8988T (cell line): ENCODE data around the gene ZNF444.

Source experiments
- DNase-seq: peaks from one replicate; pipeline ENCODE4 v3.0.0; 2011

The ZNF444 gene

DNA sequence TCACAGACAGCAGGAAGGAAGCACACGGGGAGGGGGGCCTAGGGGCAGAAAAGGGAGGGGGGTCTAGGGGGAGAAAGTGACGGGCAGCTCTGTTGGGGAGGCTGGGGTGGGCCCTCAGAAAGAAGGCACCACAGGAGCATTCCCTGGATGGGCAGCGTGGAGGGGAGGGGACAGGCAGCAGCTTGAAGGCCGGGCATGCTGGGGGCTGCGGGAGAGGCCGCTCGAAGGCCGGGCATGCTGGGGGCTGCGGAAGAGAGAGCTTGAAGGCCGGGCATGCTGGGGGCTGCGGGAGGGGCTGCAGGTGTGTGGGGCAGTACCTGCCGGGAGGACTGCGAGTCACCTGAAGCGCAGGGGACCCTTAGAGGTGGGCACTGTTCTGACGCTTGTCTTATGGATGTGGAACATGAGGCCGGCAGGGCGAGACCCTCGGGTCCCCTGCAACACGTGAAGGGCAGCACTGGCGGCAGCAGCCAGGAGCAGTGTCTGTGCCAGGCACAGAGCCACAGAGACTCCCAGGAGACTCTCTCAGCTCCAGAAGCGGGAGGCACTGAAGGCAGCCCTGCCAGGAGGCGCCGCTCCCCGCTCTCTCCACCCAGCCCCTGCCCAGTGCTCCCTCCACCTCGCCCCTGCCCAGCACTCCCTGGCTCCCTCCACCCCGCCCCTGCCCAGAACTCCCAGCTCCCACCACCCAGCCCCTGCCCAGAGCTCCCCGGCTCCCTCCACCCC is 33.3 kb upstream of the ZNF444 start:
- no peak for DNase-seq

DNA sequence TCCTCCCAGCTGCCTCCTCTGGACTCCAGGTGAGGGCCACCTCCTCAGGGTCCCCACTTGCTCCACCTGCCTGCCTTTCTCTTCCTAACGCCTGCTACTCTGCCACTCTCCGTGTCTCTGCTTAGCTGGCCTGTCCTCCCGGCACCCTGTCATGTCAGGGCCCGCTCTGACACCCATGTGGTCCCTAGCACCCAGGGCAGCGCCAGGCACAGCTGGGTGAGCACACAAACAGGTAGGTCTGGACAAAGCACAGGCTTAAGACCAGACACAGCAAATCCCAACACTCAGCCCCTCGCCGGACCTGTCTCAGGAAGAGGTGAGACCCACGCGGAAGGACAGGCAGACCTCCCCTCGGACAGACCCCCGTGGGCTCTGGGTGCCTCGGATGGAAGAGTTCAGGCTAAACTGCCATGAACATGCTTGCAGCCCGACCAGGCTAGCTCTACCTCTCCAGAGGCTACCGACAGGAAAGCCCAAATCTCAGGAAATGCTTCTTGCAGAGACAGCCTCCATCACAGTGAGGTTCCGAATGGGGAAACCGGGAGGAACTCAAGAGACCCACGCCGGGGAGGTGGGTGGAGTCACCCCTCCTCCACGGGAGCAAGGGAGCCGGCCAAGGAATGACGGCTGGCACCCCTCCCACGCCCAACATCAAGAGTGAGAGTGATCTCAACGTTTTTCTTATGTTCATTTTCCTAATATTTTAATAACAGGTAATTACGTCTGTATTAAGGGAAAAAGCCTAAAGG is 32.5 kb upstream of the ZNF444 start:
- DNase-seq = no peak

DNA sequence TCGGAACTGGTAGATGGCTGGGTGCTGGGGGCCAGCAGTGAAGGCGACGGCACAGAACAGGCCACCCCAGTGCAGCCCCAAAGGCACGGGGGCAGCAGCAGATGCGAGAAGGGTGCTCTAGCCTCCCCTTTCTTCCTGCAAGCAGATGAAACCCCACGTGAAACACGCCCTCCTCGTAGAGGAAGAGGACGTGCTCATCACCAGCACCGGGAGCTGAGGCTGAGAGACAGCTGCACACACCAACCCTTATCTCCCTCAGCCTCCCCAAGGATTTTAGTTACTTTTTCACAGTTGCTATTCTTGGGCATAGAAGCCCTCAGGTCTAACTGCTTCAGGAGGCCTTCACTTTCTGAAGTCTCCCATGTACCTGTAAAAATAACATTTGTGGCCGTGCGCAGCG is 31.9 kb upstream of the ZNF444 start:
- DNase-seq = no peak

DNA sequence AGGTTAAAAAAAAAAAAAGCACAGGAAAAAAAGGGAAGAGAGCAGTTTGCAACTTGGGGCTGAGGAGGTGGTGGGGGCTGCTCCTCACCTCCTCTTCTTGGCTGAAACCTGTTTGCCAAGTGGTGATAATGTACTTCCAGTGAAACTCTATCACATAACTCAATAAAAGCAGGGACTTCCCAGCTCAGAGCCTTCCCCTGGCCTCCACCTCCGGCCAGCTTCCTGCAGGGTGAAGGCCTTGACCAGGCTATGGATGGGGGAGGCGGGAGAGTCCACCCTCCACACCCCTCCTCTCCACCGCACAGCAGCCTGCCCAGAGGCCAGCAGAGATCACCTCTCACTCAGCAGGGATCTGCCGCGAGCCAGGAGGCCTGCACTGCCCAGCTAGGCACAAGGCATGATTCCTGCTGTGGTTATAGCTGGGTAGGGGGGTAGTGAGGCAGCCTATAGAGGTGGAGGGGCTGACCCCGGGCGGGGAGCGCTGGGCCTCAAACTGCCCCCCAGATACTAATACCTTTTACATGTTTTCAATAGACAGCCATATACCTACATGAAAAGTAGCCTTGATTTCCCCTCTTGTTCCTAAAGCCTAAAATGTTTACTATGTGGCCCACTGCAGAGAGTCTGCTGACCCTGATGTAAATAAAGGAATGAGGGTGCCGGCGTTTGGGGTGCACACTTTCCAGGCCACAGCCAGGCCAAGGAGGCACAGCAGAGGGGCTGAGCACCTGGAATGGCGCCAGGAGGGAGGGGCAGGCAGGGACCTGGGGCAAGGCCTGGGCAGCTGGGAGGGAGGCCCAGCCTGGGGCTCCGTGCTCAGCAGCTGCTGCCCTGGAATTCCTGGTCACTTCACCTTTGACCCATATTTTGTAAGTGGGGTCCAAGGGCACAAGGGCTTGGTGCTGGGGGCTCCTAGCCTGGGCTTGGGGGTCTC is 30.3 kb upstream of the ZNF444 start:
- DNase-seq = no peak

DNA sequence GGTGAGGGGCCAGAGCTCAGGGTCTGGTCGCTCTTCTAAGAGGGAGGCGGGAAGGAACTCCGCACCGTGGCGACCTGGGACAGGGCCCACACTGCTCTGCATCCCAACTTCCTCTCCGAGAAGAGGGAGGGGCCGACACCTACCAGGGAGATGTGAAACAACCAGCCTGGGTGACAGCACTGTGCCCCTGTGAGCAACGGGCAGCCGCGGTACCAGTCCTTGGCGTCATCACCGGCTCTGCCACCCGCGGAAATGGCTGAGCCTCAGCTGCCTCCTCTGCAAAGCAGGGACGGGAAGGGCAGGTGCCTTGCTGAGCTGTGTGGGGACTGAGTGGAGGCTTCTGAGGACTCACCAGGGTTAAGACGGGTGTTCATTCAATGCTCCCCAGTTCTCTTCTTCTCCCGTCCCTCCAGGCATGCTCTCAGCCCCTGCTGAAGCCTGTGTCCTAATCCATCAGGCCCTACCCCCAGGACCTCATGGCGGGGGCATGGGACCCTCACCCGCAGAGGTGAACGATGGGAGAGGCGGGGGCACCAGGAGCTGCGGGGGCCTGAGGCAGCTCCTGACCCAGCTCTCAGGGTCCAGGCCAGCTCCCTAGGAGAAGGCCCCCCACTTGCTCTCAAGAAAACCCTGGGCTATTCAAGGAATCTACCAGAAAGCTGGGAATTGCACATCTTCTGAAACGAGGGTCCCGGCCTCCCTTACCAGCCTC is 29.3 kb upstream of the ZNF444 start:
- DNase-seq = no peak

DNA sequence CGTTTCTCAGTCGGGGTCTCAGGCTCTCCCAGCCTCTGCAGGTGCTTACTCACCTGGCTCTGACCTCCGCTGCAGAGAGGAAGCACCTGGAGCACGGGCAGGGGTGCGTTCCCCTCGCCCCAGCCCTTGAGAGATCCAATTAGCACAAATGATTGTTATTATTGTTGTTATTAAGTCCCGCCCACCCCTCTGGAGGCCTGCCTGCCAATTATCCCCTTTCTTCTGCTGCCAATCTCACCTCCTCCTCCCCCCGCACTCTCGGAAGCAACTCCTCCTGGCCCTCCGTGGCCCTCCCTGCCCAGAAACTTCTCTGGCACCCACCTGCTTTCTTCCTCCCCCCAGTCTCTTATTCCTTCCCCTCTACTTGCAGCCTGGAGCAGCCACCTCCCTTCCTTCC is 28.8 kb upstream of the ZNF444 start:
- no peak for DNase-seq

DNA sequence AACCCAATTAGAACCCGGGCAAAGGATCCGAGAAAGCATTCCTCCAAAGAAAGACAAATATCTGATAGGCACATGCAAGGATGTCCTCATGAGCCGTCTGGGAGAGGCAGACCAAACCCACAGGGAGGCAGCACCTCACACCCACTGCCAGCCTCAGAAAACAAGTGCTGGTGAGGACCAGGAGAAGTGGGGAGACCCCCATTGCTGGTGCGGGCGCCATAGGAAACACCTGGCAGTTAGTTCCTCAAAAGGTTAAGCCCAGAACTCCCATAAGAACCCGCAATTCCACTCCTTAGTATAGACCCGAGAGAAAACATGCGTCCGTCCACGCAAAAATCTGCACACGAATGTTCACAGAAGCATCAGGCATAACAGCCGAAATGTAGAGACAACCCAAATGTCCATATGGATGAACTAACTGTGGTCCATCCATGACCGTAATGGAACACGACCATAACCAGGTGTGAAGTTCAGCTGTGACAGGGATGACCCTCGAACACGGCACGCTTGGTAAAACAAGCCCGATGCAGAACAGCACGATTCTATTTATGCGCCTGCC is 27.9 kb upstream of the ZNF444 start:
- no peak for DNase-seq

DNA sequence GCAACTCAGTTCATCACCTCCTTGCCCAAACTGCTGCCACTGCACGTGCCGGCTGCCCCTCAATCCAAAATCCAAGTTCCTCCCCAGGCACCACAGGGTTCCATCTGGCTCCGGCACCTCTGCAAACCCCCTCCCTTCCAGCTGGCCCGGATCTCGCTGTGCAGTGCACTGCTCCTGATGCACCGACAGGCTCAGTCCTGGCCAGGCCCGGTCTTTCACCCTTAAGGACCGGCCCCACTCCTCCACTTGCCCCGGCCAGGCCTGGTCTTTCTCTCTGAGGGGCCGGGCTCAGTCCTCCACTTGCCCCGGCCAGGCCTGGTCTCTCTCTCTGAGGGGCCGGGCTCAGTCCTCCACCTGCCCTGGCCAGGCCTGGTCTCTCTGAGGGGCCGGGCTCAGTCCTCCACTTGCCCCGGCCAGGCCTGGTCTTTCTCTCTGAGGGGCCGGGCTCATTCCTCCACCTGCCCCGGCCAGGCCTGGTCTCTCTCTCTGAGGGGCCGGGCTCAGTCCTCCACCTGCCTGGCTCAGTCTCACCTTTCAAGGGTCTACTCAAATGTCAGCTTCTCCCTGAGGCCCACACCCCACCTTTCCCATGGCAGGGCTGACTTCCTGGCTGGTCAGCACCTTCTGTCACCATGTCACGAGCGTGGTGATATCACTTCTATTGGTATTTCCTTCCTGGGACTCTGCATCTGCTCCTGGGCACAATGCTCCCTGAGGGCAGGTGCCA is 26.9 kb upstream of the ZNF444 start:
- DNase-seq = no peak

DNA sequence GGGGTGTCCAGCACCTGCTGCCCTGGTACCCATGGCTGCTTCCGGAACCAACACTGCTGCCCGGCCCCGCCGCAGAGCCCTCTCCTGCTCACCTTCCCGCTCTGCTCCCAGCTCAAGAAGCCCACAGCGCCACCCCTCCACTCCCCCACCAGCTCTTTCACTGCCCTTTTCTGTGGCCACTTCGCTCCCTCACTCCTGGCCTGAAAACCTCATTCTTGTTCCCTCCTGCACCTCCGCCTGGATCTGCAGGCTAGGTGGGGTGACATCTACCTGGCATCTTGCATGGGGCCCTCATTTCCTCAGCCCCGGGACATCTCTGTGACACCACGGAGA is 26.3 kb upstream of the ZNF444 start:
- DNase-seq = no peak

DNA sequence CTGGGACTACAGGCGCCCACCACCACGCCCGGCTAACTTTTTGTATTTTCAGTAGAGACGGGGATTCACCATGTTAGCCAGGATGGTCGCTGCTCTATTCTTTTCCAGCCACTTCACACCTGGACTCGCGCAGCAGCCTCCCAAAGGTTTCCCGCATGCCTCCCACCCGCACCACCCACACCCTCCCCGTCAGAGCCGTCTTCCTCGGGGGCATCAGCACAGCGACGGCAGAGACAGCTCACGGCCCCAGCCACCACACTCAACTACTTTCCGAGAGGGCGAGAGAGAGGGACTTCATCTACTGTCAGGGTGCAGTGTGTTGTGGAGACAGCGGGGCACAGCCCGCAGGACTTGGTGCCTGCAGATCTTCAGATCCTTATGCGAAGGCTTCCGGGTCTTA is 25.6 kb upstream of the ZNF444 start:
- no peak for DNase-seq

DNA sequence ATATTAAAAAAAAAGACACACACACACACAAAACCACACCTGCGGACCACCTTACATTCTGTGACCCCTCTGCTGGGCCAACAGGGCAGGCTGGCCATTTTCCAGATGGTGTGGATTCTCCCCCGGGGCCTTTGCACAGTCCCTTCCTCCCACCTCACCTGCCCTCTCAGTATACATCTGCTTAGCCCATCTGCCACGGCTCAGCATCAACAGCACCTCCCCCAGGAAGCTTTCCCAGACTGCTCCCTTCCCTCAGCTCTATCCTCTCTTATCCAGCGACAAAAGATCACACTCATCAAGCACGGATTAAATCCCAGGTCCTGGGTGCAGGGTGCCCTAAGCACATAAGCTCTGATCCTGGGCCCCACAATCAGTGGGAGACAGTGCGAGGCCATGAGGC is 24.5 kb upstream of the ZNF444 start:
- no peak for DNase-seq

DNA sequence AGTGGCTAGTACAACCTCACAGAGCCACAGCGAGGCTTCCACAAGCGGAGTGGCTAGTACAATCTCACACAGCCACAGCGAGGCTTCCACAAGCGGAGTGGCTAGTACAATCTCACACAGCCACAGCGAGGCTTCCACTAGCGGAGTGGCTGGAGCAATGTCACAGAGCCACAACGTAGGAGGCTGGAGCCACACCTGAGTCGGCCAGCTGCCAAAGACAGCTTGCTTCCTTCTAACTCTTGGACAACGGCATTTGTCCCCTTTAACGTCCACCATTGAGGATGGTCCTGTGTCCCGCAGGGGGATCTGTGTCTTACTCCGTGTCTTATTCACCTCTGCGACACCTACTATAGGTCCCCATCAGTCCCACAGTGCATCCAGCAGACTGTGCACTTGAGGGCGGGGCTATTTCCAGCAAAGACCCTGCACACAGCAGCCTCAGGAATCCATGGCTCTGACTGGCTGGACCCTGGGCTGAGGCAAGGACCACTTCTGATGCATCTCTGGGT is 23.7 kb upstream of the ZNF444 start:
- DNase-seq = no peak

DNA sequence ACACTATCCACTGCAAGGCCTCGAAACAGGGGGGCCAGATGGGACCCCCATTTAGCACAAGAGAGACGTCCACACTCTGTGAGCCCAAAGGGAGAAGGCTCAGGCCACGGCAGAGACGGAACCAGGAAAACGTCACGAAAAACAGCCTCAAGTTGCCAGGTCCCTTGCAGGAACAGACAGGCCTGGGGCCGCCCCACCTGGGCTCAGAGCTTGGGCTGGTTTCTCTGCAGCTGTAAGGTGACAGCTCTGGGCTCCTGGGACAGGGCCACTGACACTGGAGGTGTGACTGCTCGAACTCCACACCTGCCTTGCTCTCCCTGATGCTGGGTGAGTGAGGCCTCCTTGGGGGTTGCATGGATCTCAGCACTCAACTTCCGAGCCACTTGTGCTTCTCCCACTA is 23.2 kb upstream of the ZNF444 start:
- DNase-seq = no peak

DNA sequence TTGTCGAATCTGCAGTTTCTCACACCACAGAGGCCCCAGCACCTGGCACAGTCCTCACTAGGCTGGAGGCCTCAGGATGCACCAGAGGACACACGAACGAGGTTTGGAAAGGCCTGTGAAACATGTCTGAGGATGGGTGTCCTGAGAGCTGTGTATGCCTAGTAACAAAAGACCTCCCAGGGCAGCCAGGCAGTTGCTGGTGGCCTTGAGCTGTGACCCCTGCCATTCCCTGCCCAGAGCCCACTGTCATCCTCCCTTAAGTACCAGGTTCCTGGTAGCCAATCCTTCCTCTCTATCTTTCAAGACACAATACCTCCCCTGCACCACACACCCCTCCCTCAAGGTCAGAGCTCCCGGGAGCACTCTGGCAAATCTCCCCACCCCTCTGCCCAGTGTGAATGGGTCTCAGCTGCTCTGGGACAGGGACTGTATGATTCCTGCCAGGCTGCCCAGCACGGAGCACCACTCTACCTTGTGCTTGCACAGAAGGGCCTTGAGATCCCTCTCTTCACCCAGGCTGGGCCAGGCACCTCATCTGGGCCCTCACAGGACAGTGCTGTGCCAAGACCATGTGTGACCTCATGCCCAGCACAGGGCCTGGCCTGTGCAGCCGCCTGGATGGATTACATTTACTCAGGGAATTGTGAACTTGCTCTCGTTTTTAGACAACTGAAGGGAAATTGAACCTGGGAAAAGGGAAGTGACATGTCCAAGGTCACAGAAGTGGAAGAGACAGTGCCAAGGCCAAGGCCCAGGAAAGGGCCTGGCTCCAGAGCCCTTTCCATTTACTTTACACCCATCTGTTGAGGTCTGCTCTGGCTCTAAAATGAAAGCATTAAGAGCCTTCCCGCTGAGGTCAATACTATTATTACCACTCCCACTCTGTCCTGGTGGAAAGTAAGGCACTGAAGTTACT is 22.2 kb upstream of the ZNF444 start:
- DNase-seq = no peak

DNA sequence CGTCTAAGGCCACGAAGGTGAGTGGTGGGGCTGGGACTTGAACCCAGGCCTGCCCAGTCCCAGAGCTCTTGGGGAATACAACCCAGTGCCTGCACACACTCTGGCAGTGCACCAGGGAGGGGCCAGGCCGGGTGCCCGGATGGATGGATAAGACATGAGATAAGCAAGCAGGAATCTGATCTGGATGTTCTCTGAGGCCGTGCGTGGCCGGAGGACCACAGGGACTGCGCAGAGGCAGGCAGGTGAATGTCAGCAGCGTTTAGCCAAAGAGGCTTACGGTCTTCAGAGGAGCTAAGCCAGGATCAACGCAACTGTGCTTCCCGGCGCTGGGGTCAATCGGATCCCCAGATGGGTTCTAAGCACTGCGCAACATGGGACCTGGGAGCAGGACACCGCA is 21.5 kb upstream of the ZNF444 start:
- no peak for DNase-seq

DNA sequence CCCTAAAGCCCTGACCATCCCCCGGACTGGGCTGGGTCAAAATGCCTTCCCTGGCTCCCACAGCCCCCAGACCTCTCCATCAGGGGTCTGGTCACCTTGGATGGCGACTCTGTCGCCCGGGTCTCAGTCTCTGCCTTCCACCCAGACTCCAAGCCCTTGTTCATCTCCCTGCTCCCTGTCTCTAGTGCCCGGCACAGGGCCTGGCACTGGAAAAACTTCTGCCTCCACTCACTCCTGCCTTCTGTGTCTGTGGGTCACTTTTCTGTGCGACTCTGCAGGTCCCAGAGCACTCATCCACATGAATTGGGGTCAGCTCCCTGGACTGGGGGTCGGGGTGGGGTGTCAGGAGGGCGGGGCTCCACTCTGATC is 21.1 kb upstream of the ZNF444 start:
- no peak for DNase-seq

DNA sequence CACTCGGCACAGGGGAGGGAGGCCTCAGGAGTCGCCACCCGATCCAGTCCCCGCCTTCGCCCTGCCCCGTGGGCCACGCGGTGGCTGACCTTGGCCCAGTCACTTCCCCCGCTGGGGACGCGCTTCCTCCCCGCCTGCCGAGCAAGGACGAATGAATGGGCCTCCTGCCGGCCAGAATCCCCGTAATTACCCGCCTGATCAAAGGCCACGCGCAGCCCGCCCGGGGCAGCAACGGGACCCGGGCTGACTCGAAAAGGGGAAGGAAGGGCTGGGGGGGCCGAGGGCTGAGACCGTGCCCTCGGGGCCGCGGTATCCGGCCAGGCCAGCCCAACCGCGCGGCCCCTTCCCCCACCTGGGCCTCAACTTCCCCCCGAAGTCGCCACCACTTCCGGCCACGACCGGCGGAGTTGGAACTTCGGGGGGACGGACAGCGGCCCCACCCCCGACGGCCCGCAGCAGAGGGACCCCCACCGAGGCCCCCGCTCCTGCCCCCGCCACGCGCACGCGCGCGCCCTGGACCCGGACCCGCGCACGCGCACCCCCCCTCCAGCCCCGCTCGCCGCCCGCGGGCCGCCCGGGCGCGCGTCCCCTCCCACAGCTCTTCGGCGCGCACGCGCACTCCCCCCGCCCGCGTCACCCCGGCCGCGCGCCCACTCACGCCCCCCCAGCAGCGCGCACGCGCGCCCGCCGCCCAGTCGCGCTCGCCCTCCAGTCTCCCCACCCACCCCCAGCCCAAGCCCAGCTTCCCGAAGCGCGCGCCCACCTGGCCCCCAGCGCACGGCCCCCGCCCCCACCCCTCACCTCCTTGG is 20.5 kb upstream of the ZNF444 start:
- peak; percentile 76 for DNase-seq

DNA sequence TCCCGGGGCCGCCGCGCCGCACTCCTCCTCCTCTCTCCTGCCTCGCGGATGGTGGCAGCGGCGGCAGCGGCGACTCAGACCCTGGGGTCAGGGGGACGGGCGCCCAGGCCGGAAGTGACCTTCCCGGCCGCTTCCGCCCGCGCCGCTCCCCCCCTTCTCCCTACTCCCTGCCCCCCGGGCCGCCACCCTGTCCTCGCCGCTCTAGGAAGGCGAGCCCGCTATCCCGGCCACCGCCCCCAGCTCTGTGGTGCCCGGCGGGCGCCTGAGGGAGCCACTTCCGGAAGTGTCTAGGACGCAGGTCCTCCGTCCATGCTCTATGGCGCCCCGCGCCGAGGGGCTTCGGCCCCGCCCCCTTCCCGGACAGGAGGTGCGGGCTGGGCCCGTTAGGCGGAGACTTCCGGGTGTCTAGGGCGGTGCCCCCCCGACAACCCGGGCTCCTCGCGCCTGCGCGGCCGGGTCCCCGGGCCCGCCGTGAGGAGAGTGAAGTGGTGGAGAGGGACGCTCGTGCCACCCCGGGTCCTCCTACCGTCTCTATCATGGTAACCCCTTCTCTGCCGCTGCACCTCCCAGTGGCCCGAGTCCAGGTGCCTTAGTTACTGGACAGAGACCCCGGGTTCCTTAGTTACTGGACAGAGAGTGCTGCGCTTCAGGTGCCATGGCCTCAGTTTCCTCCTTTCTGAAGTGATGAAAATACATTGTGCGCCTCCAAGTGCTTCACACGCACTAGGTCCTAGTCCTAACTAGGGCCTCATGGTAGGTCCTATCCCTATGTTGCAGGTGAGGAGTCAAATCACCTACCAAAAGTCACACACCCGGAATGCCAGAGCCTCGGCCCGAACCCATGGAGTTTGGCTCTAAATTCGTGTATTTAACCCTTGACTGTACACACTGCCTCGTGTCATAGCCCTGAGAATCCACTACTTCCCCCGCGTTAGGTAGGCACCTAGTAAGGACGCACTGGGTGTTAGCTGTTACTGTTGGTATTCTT is 19.6 kb upstream of the ZNF444 start, which contains the start of gene ZNF787:
ZNF787 (minus strand) TSS at position 116 of the 988 bp plus-strand sequence. CDS start 18,078 bp downstream, outside the sequence.
- DNase-seq = peak; percentile 92
